Astrocyte (in vitro differentiated cells and primary cell): ENCODE data around the gene CARD19.

Source experiments
- EZH2 ChIP-seq: IDR thresholded peaks from 2 replicates; pipeline ENCODE4 v1.6.1; 2012; ENCODE audit warnings: mild to moderate bottlenecking, low read length, inconsistent platforms; ENCODE audit not compliant: insufficient read depth
- TF ChIP-seq, protein P1 (sequence below): IDR thresholded peaks from 2 replicates; pipeline ENCODE4 v1.5.1; 2011; ENCODE audit warnings: low read depth, mild to moderate bottlenecking, inconsistent platforms, low read length, moderate library complexity; ENCODE audit not compliant: insufficient read depth

DNA sequence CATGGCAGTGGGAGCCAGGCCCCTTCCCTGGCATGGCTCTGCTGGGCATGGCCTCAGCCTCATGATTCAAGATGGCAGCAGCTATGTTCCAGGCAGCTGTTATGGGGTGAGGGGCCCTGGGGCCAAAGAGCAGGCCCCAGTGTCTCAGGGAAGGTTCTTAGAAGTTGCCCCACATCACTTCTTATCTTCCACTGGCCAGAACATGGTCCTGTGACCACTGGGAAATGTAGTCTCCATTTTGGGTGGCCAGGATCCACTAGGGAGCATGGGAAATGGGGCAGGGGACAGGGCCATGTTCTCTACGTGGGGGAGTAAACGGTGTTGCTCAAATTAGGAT, 19.3 kb upstream of the CARD19 start:
- TF ChIP-seq, protein P1, sequence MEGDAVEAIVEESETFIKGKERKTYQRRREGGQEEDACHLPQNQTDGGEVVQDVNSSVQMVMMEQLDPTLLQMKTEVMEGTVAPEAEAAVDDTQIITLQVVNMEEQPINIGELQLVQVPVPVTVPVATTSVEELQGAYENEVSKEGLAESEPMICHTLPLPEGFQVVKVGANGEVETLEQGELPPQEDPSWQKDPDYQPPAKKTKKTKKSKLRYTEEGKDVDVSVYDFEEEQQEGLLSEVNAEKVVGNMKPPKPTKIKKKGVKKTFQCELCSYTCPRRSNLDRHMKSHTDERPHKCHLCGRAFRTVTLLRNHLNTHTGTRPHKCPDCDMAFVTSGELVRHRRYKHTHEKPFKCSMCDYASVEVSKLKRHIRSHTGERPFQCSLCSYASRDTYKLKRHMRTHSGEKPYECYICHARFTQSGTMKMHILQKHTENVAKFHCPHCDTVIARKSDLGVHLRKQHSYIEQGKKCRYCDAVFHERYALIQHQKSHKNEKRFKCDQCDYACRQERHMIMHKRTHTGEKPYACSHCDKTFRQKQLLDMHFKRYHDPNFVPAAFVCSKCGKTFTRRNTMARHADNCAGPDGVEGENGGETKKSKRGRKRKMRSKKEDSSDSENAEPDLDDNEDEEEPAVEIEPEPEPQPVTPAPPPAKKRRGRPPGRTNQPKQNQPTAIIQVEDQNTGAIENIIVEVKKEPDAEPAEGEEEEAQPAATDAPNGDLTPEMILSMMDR = no peak
- TF ChIP-seq EZH2 = no peak
